Endothelial cell of umbilical vein (primary cell): ENCODE measurements around the gene PEX5L. TPM values are rescaled to one million over a fixed set of nuclear protein-coding genes. Genes with fewer than 3 reads are reported as not detected.

Experiments
- BruUV-seq: library from RNA; stranded (reverse); fragments of 400-500 nt; replicated peaks from 2 replicates; lab custom pipeline; 2021; lab: Mats Ljungman, UMichigan
- CTCF ChIA-PET: fragments of 300-600, 350-600 bp; sonication (Branson Sonifier 250); formaldehyde crosslinking; loops from one replicate; lab custom pipeline; 2021; ENCODE audit warnings: antibody characterized with exemption, inconsistent platforms; lab: Charles Lee
- POLR2A ChIA-PET: fragments of 300-600, 350-600 bp; sonication (Branson Sonifier 250); formaldehyde crosslinking; loops from one replicate; lab custom pipeline; 2021; ENCODE audit warnings: antibody characterized with exemption, inconsistent platforms; lab: Charles Lee
- DNase-seq: peaks from one replicate; pipeline ENCODE4 v3.0.0-alpha.2; 2011; ENCODE audit warnings: low read depth, low spot score
- FAIRE-seq: peaks from 2 replicates; lab custom pipeline; 2011; peaks lifted over from hg19 to GRCh38; lab: Jason Lieb, UNC
- H2AFZ ChIP-seq: 2 replicates; pipeline ENCODE4 v1.6.0; 2012; ENCODE audit warnings: low read depth, low read length, control low read depth, inconsistent platforms
- H3K27ac ChIP-seq: 2 replicates; pipeline ENCODE4 v1.5.1; 2011; ENCODE audit warnings: low read depth, mild to moderate bottlenecking, control low read depth, low read length, moderate library complexity; ENCODE audit not compliant: insufficient read depth
- H3K27me3 ChIP-seq, 2 experiments: 2 replicates each; pipeline versions ENCODE4 v1.6.0 to v1.6.1; 2011; ENCODE audit warnings: low read length in 2 of 2, mixed read lengths in 1 of 2; ENCODE audit not compliant: control insufficient read depth in 2 of 2, insufficient read depth in 2 of 2
- H3K36me3 ChIP-seq, 2 experiments: 2 replicates in 1 of 2; 3 replicates in 1 of 2; pipeline ENCODE4 v1.5.1; 2011; ENCODE audit warnings: low read length in 2 of 2, mild to moderate bottlenecking in 1 of 2, moderate library complexity in 1 of 2; ENCODE audit not compliant: control insufficient read depth in 2 of 2, insufficient read depth in 2 of 2; ENCODE audit errors: extremely low read depth in 1 of 2
- H3K4me1 ChIP-seq: 3 replicates; pipeline ENCODE4 v1.5.1; 2011; ENCODE audit warnings: mild to moderate bottlenecking, low read length; ENCODE audit not compliant: control insufficient read depth, insufficient read depth; ENCODE audit errors: extremely low read depth
- H3K4me2 ChIP-seq: 2 replicates; pipeline ENCODE4 v1.6.1; 2011; ENCODE audit warnings: low read length, control low read depth, mixed read lengths; ENCODE audit not compliant: insufficient read depth
- H3K4me3 ChIP-seq, 3 experiments: fragments of 200-600 bp in 1 of 3; sonication (generic), shearing (Covaris generic) in 1 of 3; replicated peaks in 1 of 3; 2 replicates each; pipeline ENCODE4 v1.5.1; 2011 to 2016; ENCODE audit warnings: control low read depth in 3 of 3, low read length in 3 of 3, mild to moderate bottlenecking in 2 of 3, inconsistent platforms in 1 of 3, low read depth in 1 of 3, moderate library complexity in 1 of 3; ENCODE audit not compliant: insufficient read depth in 1 of 3
- H3K79me2 ChIP-seq: 2 replicates; pipeline ENCODE4 v1.6.0; 2012; ENCODE audit warnings: low read length, inconsistent platforms; ENCODE audit not compliant: control insufficient read depth, insufficient read depth
- H3K9ac ChIP-seq: replicated peaks from 2 replicates; pipeline ENCODE3; 2011; ENCODE audit warnings: low read length, control low read depth; ENCODE audit not compliant: insufficient read depth; ENCODE audit errors: extremely low read depth
- H3K9me1 ChIP-seq: replicated peaks from 3 replicates; pipeline ENCODE4 v1.6.0; 2011; ENCODE audit warnings: mild to moderate bottlenecking, low read length; ENCODE audit not compliant: control insufficient read depth, insufficient read depth; ENCODE audit errors: extremely low read depth
- H3K9me3 ChIP-seq: replicated peaks from 2 replicates; pipeline ENCODE4 v1.5.1; 2012; ENCODE audit warnings: low read length, inconsistent platforms; ENCODE audit not compliant: control insufficient read depth, insufficient read depth
- H4K20me1 ChIP-seq: replicated peaks from 2 replicates; pipeline ENCODE3; 2011; ENCODE audit warnings: mild to moderate bottlenecking, low read length; ENCODE audit not compliant: control insufficient read depth, insufficient read depth; ENCODE audit errors: extremely low read depth
- CTCF ChIP-seq, 2 donors: IDR thresholded peaks; 1 replicate in 1 of 2; 2 replicates in 1 of 2; pipeline ENCODE4 v1.5.1; 2011; ENCODE audit warnings: low read length in 2 of 2, mild to moderate bottlenecking in 2 of 2, moderate library complexity in 2 of 2, control low read depth in 1 of 2, inconsistent platforms in 1 of 2, low read depth in 1 of 2; ENCODE audit not compliant: insufficient read depth in 1 of 2; ENCODE audit errors: extremely low read depth in 1 of 2
- EZH2 ChIP-seq: IDR thresholded peaks from 2 replicates; pipeline ENCODE4 v1.6.1; 2012; ENCODE audit warnings: borderline replicate concordance, low read depth, mild to moderate bottlenecking, moderate library complexity, low read length, inconsistent platforms; ENCODE audit not compliant: severe bottlenecking
- FOS ChIP-seq: IDR thresholded peaks from 2 replicates; pipeline ENCODE4 v1.6.1; 2011; ENCODE audit warnings: mild to moderate bottlenecking, low read length, moderate library complexity, borderline replicate concordance; ENCODE audit not compliant: insufficient read depth
- GATA2 ChIP-seq: IDR thresholded peaks from 2 replicates; pipeline ENCODE4 v1.7.0; 2011; ENCODE audit warnings: low read depth, mild to moderate bottlenecking, moderate library complexity, mixed read lengths, low read length; ENCODE audit not compliant: insufficient read length, insufficient read depth
- JUN ChIP-seq: IDR thresholded peaks from 2 replicates; pipeline ENCODE4 v1.6.1; 2011; ENCODE audit warnings: borderline replicate concordance, low read depth; ENCODE audit not compliant: insufficient read length, insufficient read depth
- MAX ChIP-seq: IDR thresholded peaks from 2 replicates; pipeline ENCODE4 v1.6.1; 2011; ENCODE audit not compliant: insufficient read depth, insufficient read length
- MYC ChIP-seq: IDR thresholded peaks from one replicate; pipeline ENCODE4 v1.6.1; 2011; ENCODE audit warnings: mild to moderate bottlenecking, low read depth, low read length
- POLR2A ChIP-seq: IDR thresholded peaks from 2 replicates; pipeline ENCODE4 v1.6.1; 2012; ENCODE audit warnings: low read depth, mild to moderate bottlenecking, control low read depth, low read length
- POLR2AphosphoS5 ChIP-seq: IDR thresholded peaks from 2 replicates; pipeline ENCODE4 v1.6.1; 2012; ENCODE audit warnings: low read depth, mild to moderate bottlenecking, control low read depth, low read length, moderate library complexity; ENCODE audit not compliant: insufficient read depth
- dilution Hi-C: fragments of 300-500 bp; cut with MboI; formaldehyde crosslinking; loops from one replicate; pipeline ENCODE4 v1.15.0; 2019; ENCODE audit warnings: low sequenced_read_pairs; ENCODE audit not compliant: extremely low pct_ligation_motif_present
- intact Hi-C: fragments of 100-400 bp; cut with micrococcal nuclease; formaldehyde crosslinking; loops from one replicate; pipeline ENCODE4 v1.10.0; 2022
- polyA plus RNA-seq, 4 experiments: library from polyadenylated mRNA; depleted of rRNA in 3 of 4; stranded (reverse) in 3 of 4; unstranded in 1 of 4; fragments of >200 nt; gene quantifications; 2 replicates each; pipeline versions ENCODE4 v1.2.1 to v1.2.3, GENCODE V29; 2011 to 2012; ENCODE audit warnings: missing spikeins in 1 of 4
- total RNA-seq: library from RNA; stranded (reverse); gene quantifications from 2 replicates; pipeline ENCODE4 v1.2.3, GENCODE V29; 2021

PEX5L gene
- total and polyA plus RNA-seq, 2 donors (not counting 3 experiments of a cell fraction or from before 2014, with no cell fraction given): not detected

- BruUV-seq: no TSS peak
- CTCF ChIA-PET: no interaction called here
Observed at GRCh38 chr3:179895330-179895729, 141.4 kb downstream of the PEX5L start.

More at GRCh38 chr3:179895330-179895729, 141.4 kb downstream of the PEX5L start:
- Histone ChIP-seq H3K4me1 (no peaks in the 10 kb centered on the region), H3K9me1 (no peaks in the 10 kb centered on the region), H2AFZ (no peak overlapping the region), H3K27ac (no peak overlapping the region), H3K4me2 (no peak overlapping the region), H3K9me3 (no peaks in the 10 kb centered on the region), H3K9ac (no peak overlapping the region), H3K79me2 (no peaks in the 10 kb centered on the region), H3K36me3 (no peaks in the 10 kb centered on the region), H3K4me3 (no peak overlapping the region), H3K27me3 (no peaks in the 10 kb centered on the region), H4K20me1 (no peaks in the 10 kb centered on the region)
- dilution Hi-C loops: no loop called here
- TF ChIP-seq MYC (no peak), EZH2 (no peak), MAX (no peak), POLR2AphosphoS5 (no peak), GATA2 (no peak), POLR2A (no peak), FOS (no peak), CTCF (IDR thresholded peaks at IDR 0.05; ENCODE audit: extremely low read depth in 1 of 2, insufficient read depth in 1 of 2, low read depth in 1 of 2, low read length in 2 of 2) (no peak), JUN (no peak)
- POLR2A ChIA-PET: no interaction called here
- intact Hi-C loops: no loop called here
- DNase-seq (no peak), FAIRE-seq (no peak)
